DND-41 (cell line): ENCODE results near the gene CCDC91.
"Not testable (repeated sequence)": the region's sequence is repeated elsewhere in the genome, so short reads cannot be mapped to it uniquely, and the experiment has no call there.

Source experiments
- ATAC-seq: fragments of 200-7000 bp; cut with Tn5 transposase; 3 replicates; pipeline ENCODE4 v1.9.1; 2021; ENCODE audit warnings: low read depth; ENCODE audit not compliant: insufficient read depth
- DNase-seq: peaks from one replicate; pipeline ENCODE4 v3.0.0-alpha.2; 2020
- H2AFZ ChIP-seq: 2 replicates; pipeline ENCODE4 v1.6.0; 2012; ENCODE audit warnings: low read depth, low read length
- H3K27ac ChIP-seq: 2 replicates; pipeline ENCODE4 v1.5.1; 2012; ENCODE audit warnings: low read length, inconsistent platforms
- H3K27me3 ChIP-seq: fragments of 200-600 bp; sonication (generic); 2 replicates; pipeline ENCODE4 v1.6.0; 2012; ENCODE audit warnings: low read length, mild to moderate bottlenecking, inconsistent platforms; ENCODE audit not compliant: insufficient read depth, poor library complexity
- H3K36me3 ChIP-seq: 2 replicates; pipeline ENCODE4 v1.5.1; 2012; ENCODE audit warnings: low read length, inconsistent platforms; ENCODE audit not compliant: insufficient read depth
- H3K4me1 ChIP-seq: 2 replicates; pipeline ENCODE4 v1.5.1; 2012; ENCODE audit warnings: mild to moderate bottlenecking, low read length; ENCODE audit not compliant: insufficient read depth
- H3K4me2 ChIP-seq: 2 replicates; pipeline ENCODE4 v1.6.0; 2012; ENCODE audit warnings: mild to moderate bottlenecking, moderate library complexity, low read length, inconsistent platforms; ENCODE audit not compliant: insufficient read depth
- H3K4me3 ChIP-seq, 2 experiments: fragments of 200-600 bp in 1 of 2; shearing (Covaris generic) in 1 of 2; 2 replicates each; pipeline ENCODE4 v1.5.1; 2012 to 2016; ENCODE audit warnings: inconsistent platforms in 2 of 2, low read length in 2 of 2, mild to moderate bottlenecking in 2 of 2, low read depth in 1 of 2, moderate library complexity in 1 of 2
- H3K79me2 ChIP-seq: 2 replicates; pipeline ENCODE4 v1.6.0; 2012; ENCODE audit warnings: low read length, inconsistent platforms; ENCODE audit not compliant: insufficient read depth
- H3K9ac ChIP-seq: 2 replicates; pipeline ENCODE4 v1.6.0; 2012; ENCODE audit warnings: low read depth, mild to moderate bottlenecking, inconsistent platforms, low read length, moderate library complexity
- H3K9me3 ChIP-seq: 2 replicates; pipeline ENCODE4 v1.5.1; 2012; ENCODE audit warnings: low read length, moderate library complexity, mild to moderate bottlenecking, inconsistent platforms; ENCODE audit not compliant: insufficient read depth, severe bottlenecking
- H4K20me1 ChIP-seq: 2 replicates; pipeline ENCODE4 v1.6.0; 2012; ENCODE audit warnings: low read length; ENCODE audit not compliant: insufficient read depth
- EZH2 ChIP-seq: IDR thresholded peaks from 3 replicates; pipeline ENCODE4 v1.6.1; 2012; ENCODE audit warnings: borderline replicate concordance, low read depth, mild to moderate bottlenecking, moderate library complexity, low read length, inconsistent platforms; ENCODE audit not compliant: severe bottlenecking
- TF ChIP-seq, protein P1 (sequence below): IDR thresholded peaks from 2 replicates; pipeline ENCODE4 v1.5.1; 2012; ENCODE audit warnings: borderline replicate concordance, low read length, moderate library complexity, mild to moderate bottlenecking; ENCODE audit not compliant: poor library complexity, severe bottlenecking; ENCODE audit errors: extremely low read depth

Gene CCDC91

DNA sequence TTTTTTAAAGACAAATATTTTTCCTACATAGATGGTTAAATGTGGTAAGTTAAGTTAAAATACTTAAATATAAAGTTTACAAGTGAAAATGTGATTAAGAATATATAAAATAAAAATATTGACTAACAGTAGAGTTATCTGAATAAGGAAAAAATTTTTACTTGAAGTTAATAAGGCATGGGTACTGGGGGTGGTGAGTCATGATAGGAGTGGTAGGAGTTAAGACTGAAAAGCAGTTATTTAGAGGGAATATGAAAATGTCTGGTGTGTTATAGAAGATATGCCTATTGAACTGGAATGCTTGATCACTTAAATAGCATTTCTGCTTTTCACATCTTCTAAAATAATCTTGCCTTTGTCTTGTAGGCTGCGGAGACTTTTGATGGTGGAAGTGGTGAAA lies 68.7 kb downstream of the CCDC91 start:
- DNase-seq, result no peak
- Histone ChIP-seq H4K20me1 (no peaks in the 10 kb centered on the region), H3K9ac (no peak overlapping the region), H3K4me2 (no peak overlapping the region), H3K27me3 (no peaks in the 10 kb centered on the region), H3K36me3 (peaks cover 16% of the 10 kb centered on the region), H3K27ac (no peak overlapping the region), H3K79me2 (peaks cover 6% of the 10 kb centered on the region; the same call in 1 of the 2 replicates), H3K4me3 (no peak overlapping the region), H3K4me1 (no peaks in the 10 kb centered on the region), H3K9me3 (no peaks in the 10 kb centered on the region), H2AFZ (no peak overlapping the region)
- no peak for ATAC-seq
- TF ChIP-seq, protein P1, sequence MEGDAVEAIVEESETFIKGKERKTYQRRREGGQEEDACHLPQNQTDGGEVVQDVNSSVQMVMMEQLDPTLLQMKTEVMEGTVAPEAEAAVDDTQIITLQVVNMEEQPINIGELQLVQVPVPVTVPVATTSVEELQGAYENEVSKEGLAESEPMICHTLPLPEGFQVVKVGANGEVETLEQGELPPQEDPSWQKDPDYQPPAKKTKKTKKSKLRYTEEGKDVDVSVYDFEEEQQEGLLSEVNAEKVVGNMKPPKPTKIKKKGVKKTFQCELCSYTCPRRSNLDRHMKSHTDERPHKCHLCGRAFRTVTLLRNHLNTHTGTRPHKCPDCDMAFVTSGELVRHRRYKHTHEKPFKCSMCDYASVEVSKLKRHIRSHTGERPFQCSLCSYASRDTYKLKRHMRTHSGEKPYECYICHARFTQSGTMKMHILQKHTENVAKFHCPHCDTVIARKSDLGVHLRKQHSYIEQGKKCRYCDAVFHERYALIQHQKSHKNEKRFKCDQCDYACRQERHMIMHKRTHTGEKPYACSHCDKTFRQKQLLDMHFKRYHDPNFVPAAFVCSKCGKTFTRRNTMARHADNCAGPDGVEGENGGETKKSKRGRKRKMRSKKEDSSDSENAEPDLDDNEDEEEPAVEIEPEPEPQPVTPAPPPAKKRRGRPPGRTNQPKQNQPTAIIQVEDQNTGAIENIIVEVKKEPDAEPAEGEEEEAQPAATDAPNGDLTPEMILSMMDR, result no peak
- TF ChIP-seq EZH2, result no peak

DNA sequence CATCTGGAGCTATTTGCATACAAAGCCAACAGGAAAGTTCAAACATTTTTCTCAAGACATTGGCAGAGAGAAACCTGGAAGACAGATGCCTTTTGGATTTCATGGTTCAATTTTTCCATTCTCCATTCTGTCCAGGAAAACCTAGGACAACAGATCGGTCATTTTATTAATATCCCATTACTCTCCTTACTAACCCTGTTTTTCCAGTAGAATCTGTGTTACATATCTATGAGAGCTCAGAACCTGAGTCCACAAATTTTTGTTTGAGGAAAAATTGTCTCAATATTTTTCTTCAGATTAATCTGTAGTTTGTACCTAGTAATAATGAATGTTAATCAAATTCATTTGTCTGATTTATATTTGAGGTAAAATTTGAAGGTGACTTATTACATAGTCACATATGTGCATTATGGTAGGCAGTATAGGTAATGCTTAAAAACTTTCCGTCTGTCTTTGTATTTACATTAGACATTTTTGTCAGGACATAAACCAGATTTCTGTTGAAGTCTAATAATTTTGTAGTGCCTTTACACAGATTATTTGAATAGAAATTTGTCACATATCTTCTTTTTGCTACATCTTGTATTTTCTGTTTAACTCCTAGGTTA lies 75.3 kb downstream of the CCDC91 start:
- no peak overlapping the region for H2AFZ ChIP-seq
- H3K27ac ChIP-seq, result no peak overlapping the region
- H3K4me2 ChIP-seq, result no peak overlapping the region
- H3K4me3 ChIP-seq, result no peak overlapping the region
- H3K36me3 ChIP-seq, result peaks cover 11% of the 10 kb centered on the region
- ATAC-seq (no peak), DNase-seq (no peak)
- no peaks in the 10 kb centered on the region for H3K4me1 ChIP-seq
- H3K9ac ChIP-seq, result no peak overlapping the region
- TF ChIP-seq, protein P1, result no peak
- TF ChIP-seq EZH2, result no peak
- no peaks in the 10 kb centered on the region for H4K20me1 ChIP-seq
- no peaks in the 10 kb centered on the region for H3K79me2 ChIP-seq
- H3K9me3 ChIP-seq, result peaks cover 3% of the 10 kb centered on the region
- H3K27me3 ChIP-seq, result no peaks in the 10 kb centered on the region

DNA sequence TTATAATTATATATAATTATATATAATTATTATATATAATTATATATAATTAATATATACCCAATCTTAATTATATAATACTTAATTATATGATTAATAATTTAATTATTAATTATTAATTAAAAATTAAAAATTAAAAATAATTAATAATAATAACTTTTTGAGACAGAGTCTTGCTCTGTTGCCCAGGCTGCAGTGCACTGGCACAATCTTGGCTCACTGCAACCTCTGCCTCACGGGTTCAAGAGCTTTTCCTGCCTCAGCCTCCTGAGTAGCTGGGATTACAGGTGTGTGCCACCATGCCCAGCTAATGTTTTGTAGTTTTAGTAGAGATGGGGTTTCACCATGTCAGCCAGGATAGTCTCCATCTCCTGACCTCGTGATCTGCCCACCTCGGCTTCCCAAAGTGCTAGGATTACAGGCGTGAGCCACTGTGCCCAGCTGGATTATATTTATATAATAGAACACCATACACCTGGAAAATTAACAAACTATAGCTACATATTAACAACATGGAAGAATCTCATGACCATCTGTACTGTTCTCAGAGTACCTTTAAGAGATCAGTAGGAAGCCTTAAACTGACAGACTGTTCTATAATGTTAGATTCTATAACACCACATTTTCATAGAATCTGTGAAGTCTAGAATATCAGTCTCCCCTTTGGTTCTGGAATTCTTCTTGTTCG lies 77.8 kb downstream of the CCDC91 start:
- H3K36me3 ChIP-seq, result peaks cover 15% of the 10 kb centered on the region

DNA sequence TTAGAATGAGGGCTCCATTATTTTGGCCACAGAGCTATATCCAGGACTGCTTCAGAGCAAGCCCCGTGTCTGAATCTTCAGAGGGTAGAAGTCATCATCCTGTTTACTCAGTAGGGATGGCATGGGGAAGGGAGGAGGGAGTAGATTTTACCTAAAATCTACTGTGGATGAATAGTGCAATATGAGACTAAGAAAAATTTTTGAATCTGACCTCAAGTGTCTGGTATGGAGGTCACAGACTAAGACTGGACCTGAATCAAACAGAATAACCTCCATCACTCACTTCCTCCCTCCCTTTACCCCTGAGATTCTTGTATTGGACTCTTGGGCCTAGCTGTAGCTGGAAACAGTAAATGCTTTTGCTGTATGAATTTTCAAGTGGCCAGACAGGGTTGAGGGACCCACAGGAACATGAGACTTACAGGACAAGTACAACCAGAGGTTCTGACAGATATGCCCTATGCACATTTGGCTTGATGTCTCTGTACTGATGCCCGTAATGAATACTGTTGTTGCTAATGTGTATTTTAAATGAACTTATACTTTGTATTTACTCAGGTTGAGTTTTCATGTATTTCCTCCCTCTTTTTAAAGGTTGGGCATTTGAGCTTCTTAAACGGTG lies 78.5 kb downstream of the CCDC91 start:
- DNase-seq, result no peak
- Histone ChIP-seq H3K79me2 (no peaks in the 10 kb centered on the region), H4K20me1 (no peaks in the 10 kb centered on the region), H3K4me1 (no peaks in the 10 kb centered on the region), H3K4me2 (no peak overlapping the region), H3K36me3 (peaks cover 15% of the 10 kb centered on the region), H3K9ac (no peak overlapping the region), H3K9me3 (peaks cover 15% of the 10 kb centered on the region), H3K27me3 (no peaks in the 10 kb centered on the region), H3K4me3 (no peak overlapping the region), H2AFZ (no peak overlapping the region), H3K27ac (no peak overlapping the region)
- TF ChIP-seq, protein P1, result no peak
- no peak for TF ChIP-seq EZH2
- peak; percentile 40; the same call in 1 of the 3 replicates for ATAC-seq

More for the DNA sequence above, 77.8 kb downstream of the CCDC91 start:
- not testable (repeated sequence) for H2AFZ ChIP-seq, H4K20me1 ChIP-seq, H3K79me2 ChIP-seq, H3K9ac ChIP-seq, H3K4me2 ChIP-seq, DNase-seq, H3K4me3 ChIP-seq, H3K4me1 ChIP-seq, H3K27ac ChIP-seq, H3K27me3 ChIP-seq
- peaks cover 15% of the 10 kb centered on the region for H3K9me3 ChIP-seq
- ATAC-seq, result peak; percentile 40; the same call in 1 of the 3 replicates
